Astrocyte of the cerebellum (primary cell): ENCODE measurements around the gene ADAMTS19.

Experiments
- DNase-seq: peaks from one replicate; pipeline ENCODE4 v3.0.0-alpha.2; 2011; ENCODE audit warnings: low read depth
- H3K4me3 ChIP-seq: 2 replicates; pipeline ENCODE4 v1.5.1; 2011; ENCODE audit warnings: mild to moderate bottlenecking, low read depth, low read length, moderate library complexity
- CTCF ChIP-seq: IDR thresholded peaks from 2 replicates; pipeline ENCODE4 v1.5.1; 2012; ENCODE audit warnings: low read length, low read depth, moderate library complexity, mild to moderate bottlenecking; ENCODE audit errors: missing control alignments
- in situ Hi-C: cut with HindIII; loops from 2 replicates; pipeline ENCODE4 v1.10.0; 2017; ENCODE audit warnings: low sequenced_read_pairs

Gene ADAMTS19

GRCh38 chr5:129716235-129716634 is 256.1 kb downstream of the ADAMTS19 start:
- no peak overlapping the region for H3K4me3 ChIP-seq
- TF ChIP-seq CTCF, result no peak
- in situ Hi-C loops, result no loop called here
- DNase-seq, result peak; percentile 5

- no peak for DNase-seq
- in situ Hi-C loops, result no loop called here
Measured at GRCh38 chr5:129716651-129717050, 256.6 kb downstream of the ADAMTS19 start.

GRCh38 chr5:129717751-129718310 is 257.7 kb downstream of the ADAMTS19 start:
- no peak for TF ChIP-seq CTCF
- no peak for DNase-seq
- H3K4me3 ChIP-seq, result no peak overlapping the region
- in situ Hi-C loops, result no loop called here

More at GRCh38 chr5:129716651-129717050, 256.6 kb downstream of the ADAMTS19 start:
- no peak for TF ChIP-seq CTCF
- no peak overlapping the region for H3K4me3 ChIP-seq

- in situ Hi-C loops, result no loop called here
- no peak for DNase-seq
Measured at GRCh38 chr5:129718471-129719090, 258.5 kb downstream of the ADAMTS19 start.

GRCh38 chr5:129724222-129724621 is 264.1 kb downstream of the ADAMTS19 start:
- TF ChIP-seq CTCF, result no peak
- no peak for DNase-seq
- H3K4me3 ChIP-seq, result no peak overlapping the region
- in situ Hi-C loops, result no loop called here

More at GRCh38 chr5:129718471-129719090, 258.5 kb downstream of the ADAMTS19 start:
- no peak overlapping the region for H3K4me3 ChIP-seq
- TF ChIP-seq CTCF, result no peak

GRCh38 chr5:129724647-129725046 is 264.5 kb downstream of the ADAMTS19 start:
- no peak for DNase-seq
- no peak overlapping the region for H3K4me3 ChIP-seq
- in situ Hi-C loops, result no loop called here
- no peak for TF ChIP-seq CTCF
